RWPE2 (cell line): ENCODE data around the gene ETNK2.
A peak's percentile ranks its signal among the peaks of the same experiment; 100 is the strongest.

Experiments
- ATAC-seq: fragments of 200-7000 bp; cut with Tn5 transposase; 3 replicates; pipeline ENCODE4 v1.9.1; 2021; ENCODE audit warnings: low read depth
- DNase-seq: peaks from one replicate; pipeline ENCODE4 v3.0.0-alpha.2; 2020; ENCODE audit warnings: low spot score
- H3K27ac ChIP-seq: fragments of 450-650 bp; 2 replicates; pipeline ENCODE4 v1.5.1; 2017; ENCODE audit warnings: mild to moderate bottlenecking; ENCODE audit not compliant: poor library complexity, severe bottlenecking
- H3K27me3 ChIP-seq: fragments of 250-450 bp; sonication (Bioruptor Pico); 2 replicates; pipeline ENCODE4 v1.5.1; 2021; ENCODE audit warnings: mild to moderate bottlenecking, moderate library complexity; ENCODE audit not compliant: insufficient read depth, poor library complexity, severe bottlenecking
- H3K36me3 ChIP-seq: fragments of 250-450 bp; sonication (Bioruptor Pico); 2 replicates; pipeline ENCODE4 v1.5.1; 2020; ENCODE audit warnings: low read depth, mild to moderate bottlenecking, moderate library complexity
- H3K4me1 ChIP-seq: fragments of 250-450 bp; sonication (Bioruptor Pico); 2 replicates; pipeline ENCODE4 v1.5.1; 2021; ENCODE audit warnings: mild to moderate bottlenecking, moderate library complexity; ENCODE audit not compliant: insufficient read depth, poor library complexity, severe bottlenecking
- H3K4me3 ChIP-seq: fragments of 250-450 bp; sonication (Bioruptor Pico); 2 replicates; pipeline ENCODE4 v1.5.1; 2021; ENCODE audit warnings: mild to moderate bottlenecking, moderate library complexity; ENCODE audit not compliant: severe bottlenecking
- H3K9me3 ChIP-seq: fragments of 250-450 bp; sonication (Bioruptor Pico); 2 replicates; pipeline ENCODE4 v1.5.1; 2021; ENCODE audit warnings: mild to moderate bottlenecking, moderate library complexity; ENCODE audit not compliant: severe bottlenecking
- CTCF ChIP-seq: fragments of 450-650 bp; IDR thresholded peaks from one replicate; pipeline ENCODE4 v1.5.1; 2017; ENCODE audit warnings: mild to moderate bottlenecking, moderate library complexity; ENCODE audit not compliant: poor library complexity, severe bottlenecking

ETNK2 gene

DNA sequence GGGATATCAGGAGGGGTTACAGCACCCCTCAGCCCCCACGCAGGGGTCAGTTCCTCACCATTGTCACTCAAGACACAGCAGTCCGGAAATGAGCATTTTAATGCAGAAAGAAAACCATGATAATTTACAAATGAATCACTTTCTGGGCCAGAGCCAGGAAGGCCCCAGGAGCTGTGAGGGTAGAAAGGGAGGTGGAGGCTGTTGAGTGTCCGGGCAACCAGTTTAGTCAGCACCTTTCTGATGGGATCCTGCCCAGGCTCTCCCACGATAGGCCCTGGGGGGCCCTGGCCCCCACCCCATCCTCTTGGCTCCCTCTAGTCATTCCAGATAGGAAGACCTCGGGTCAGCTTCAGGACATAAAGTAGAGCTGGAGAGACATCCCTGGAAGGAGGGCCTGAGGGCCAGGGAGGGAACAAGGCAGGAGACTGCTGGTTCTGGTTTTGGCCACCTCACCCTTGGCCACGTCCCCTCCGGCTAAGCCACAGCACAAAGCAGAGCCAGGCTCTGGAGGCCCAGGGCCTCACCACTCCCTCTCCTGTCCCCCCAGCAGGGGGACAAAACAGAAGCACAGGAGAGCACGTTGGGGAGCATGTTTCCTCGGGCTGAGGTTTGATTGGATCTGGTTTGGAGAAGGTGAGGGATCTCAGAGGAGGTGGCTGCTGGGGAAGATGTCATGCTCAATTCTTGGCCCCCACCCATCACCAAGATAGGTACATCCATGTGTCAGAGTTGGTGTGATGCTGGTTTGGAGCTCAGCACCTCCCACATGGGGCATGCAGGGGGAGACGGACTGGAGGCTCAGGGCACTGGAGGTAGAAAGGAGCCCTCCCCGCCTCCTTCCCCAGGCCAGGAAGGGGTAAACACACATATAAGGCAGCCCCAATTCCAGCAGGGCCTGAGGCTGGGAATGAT lies 20.6 kb downstream of the ETNK2 start:
- no peak for TF ChIP-seq CTCF
- DNase-seq, result peak; percentile 82
- no peaks in the 10 kb centered on the region for H3K9me3 ChIP-seq
- no peak overlapping the region for H3K4me3 ChIP-seq
- H3K27me3 ChIP-seq, result no peaks in the 10 kb centered on the region
- peaks cover 31% of the 10 kb centered on the region for H3K4me1 ChIP-seq
- peak; percentile 67 for ATAC-seq
- no peaks in the 10 kb centered on the region for H3K36me3 ChIP-seq
- H3K27ac ChIP-seq, result peak overlapping the region; percentile 83

DNA sequence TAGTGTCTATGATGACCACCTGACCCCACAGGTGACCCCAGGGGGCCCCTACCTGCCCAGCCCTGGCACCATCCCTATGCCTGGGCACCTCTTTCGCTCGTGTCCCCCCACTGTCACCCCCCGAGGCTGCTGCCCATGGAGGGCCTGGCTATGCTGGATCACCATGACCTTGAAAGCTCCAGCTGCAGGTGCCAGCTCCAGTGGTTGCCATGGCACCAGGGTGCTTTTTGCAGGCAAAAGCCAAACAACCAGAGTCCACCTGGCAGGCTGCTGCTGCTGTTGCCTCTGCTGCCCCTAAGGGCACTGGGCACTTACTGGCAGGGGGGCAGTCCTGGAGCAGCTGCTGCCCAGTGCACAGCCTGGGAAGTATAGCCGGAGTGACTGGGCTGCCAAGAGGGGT lies 21.7 kb downstream of the ETNK2 start:
- Histone ChIP-seq H3K36me3 (0 out of 2 replicates have a peak, but pooled peaks cover 2% of the 10 kb centered on the region), H3K27me3 (no peaks in the 10 kb centered on the region), H3K4me3 (no peak overlapping the region), H3K4me1 (peaks cover 31% of the 10 kb centered on the region), H3K9me3 (no peaks in the 10 kb centered on the region), H3K27ac (peak overlapping the region; percentile 83)
- ATAC-seq (no peak), DNase-seq (no peak)
- TF ChIP-seq CTCF, result no peak

GRCh38 chr1:204128964-204129896 lies 22.6 kb downstream of the ETNK2 start:
- ATAC-seq (peak; percentile 45), DNase-seq (no peak)
- Histone ChIP-seq H3K4me3 (no peak overlapping the region), H3K9me3 (no peaks in the 10 kb centered on the region), H3K27ac (peak overlapping the region; percentile 83), H3K36me3 (peaks cover 10% of the 10 kb centered on the region; the same call in 1 of the 2 replicates), H3K27me3 (no peaks in the 10 kb centered on the region), H3K4me1 (peaks cover 31% of the 10 kb centered on the region)
- TF ChIP-seq CTCF, result peak; percentile 88

GRCh38 chr1:204128464-204128963 lies 23.3 kb downstream of the ETNK2 start:
- Histone ChIP-seq H3K4me1 (peaks cover 31% of the 10 kb centered on the region), H3K4me3 (no peak overlapping the region), H3K36me3 (peaks cover 13% of the 10 kb centered on the region), H3K9me3 (no peaks in the 10 kb centered on the region), H3K27ac (peak overlapping the region; percentile 83), H3K27me3 (no peaks in the 10 kb centered on the region)
- no peak for ATAC-seq
- no peak for DNase-seq
- no peak for TF ChIP-seq CTCF
